Mammary epithelial cell (primary cell): Measurements from ENCODE around the gene FILIP1L.

ENCODE experiments used
- EZH2 ChIP-seq: IDR thresholded peaks from 2 replicates; pipeline ENCODE4 v1.6.1; 2012; ENCODE audit warnings: low read length, inconsistent platforms, borderline replicate concordance
- TF ChIP-seq, protein P1 (sequence below), 2 donors: IDR thresholded peaks in 1 of 2; conservative IDR thresholded peaks in 1 of 2; 2 replicates each; pipeline ENCODE4 v1.5.1; 2011 to 2012; ENCODE audit warnings: inconsistent platforms in 2 of 2, low read length in 2 of 2, mild to moderate bottlenecking in 2 of 2, control low read depth in 1 of 2, low read depth in 1 of 2; ENCODE audit not compliant: insufficient read depth in 1 of 2; ENCODE audit errors: extremely low read depth in 1 of 2

DNA sequence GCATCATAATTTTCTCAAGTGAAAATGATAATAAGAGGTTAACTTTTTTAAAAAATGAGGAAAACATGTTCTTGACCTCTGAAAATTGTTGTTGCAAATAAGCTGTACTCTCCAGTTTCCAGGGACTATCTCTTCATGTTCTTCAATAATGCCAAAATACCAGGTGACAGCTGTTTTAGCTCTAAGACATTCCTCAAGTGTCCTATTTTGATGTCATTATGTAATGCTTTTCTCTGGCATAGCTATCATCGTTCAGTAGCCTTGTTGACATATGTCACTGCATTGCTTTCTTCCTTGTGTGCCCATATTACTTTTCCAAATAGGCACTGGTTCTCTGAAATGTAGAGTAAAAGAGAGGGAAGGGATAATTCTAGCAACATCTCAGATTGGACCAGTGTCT lies 5.7 kb upstream of the FILIP1L start:
- TF ChIP-seq, protein P1, sequence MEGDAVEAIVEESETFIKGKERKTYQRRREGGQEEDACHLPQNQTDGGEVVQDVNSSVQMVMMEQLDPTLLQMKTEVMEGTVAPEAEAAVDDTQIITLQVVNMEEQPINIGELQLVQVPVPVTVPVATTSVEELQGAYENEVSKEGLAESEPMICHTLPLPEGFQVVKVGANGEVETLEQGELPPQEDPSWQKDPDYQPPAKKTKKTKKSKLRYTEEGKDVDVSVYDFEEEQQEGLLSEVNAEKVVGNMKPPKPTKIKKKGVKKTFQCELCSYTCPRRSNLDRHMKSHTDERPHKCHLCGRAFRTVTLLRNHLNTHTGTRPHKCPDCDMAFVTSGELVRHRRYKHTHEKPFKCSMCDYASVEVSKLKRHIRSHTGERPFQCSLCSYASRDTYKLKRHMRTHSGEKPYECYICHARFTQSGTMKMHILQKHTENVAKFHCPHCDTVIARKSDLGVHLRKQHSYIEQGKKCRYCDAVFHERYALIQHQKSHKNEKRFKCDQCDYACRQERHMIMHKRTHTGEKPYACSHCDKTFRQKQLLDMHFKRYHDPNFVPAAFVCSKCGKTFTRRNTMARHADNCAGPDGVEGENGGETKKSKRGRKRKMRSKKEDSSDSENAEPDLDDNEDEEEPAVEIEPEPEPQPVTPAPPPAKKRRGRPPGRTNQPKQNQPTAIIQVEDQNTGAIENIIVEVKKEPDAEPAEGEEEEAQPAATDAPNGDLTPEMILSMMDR (conservative IDR thresholded peaks at IDR 0.05 in 1 of 2, IDR thresholded peaks at IDR 0.05 in 1 of 2; ENCODE audit: extremely low read depth in 1 of 2, insufficient read depth in 1 of 2, low read depth in 1 of 2, low read length in 2 of 2) = no peak
- no peak for TF ChIP-seq EZH2
